COR-L47 (cell line): ENCODE data around the gene TRAF3.

ENCODE experiments used
- DNase-seq: peaks from one replicate; lab custom pipeline; 2025; lab: John Stamatoyannopoulos, UW

The TRAF3 gene

DNA sequence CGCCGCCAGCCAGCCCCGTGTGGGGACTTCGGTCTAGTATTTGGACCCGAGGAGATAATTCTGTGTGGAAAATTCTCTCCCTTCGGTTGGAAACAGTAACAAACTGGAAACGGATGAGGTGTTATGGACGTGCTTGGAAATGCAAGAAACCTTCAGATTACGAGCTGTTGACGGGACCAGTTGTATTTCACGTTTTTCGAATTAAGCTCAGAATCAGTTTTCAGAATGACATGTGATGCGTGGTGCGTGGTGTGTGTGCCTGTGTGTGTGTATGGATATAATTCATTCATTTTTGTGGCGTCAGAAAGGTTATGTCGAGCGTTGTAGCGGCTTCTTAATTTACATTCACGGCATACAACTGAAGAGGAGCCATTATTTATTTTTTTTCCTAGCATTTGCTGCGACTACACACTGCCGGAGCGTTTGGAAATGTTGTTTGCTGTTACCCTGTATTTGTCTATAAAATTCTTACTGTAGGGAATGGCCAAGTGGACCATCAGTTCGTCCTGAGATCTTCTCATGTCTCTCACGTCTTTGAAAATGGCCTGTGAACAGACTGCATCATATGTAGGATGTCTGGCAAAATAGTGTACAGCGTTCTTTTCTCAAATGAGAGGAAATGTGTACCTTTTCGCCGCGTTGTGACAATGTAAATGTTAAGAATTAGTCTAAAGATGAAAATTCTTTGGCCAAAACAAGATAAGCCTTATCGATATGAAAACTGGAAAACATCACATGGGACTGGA, 1.3 kb downstream of the TRAF3 start:
- DNase-seq = no peak

DNA sequence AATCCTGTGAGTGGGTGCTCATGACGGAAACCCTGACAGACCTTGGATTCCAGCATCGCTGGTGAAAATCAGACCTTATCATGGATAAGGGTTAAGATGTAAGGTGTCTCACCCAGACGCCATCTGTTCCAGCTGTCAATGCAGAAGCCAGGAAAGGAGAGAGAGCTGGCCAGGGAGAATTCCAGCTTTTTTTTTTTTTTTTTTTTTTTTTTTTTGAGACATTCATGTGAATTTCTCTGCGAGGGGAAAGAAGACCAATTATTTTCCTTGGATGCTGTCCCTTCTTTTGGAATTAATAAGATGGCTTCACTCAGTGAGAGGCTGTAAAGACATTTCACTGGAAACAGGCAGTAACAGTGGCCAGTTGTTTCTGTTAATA, 1.8 kb downstream of the TRAF3 start:
- DNase-seq = no peak

DNA sequence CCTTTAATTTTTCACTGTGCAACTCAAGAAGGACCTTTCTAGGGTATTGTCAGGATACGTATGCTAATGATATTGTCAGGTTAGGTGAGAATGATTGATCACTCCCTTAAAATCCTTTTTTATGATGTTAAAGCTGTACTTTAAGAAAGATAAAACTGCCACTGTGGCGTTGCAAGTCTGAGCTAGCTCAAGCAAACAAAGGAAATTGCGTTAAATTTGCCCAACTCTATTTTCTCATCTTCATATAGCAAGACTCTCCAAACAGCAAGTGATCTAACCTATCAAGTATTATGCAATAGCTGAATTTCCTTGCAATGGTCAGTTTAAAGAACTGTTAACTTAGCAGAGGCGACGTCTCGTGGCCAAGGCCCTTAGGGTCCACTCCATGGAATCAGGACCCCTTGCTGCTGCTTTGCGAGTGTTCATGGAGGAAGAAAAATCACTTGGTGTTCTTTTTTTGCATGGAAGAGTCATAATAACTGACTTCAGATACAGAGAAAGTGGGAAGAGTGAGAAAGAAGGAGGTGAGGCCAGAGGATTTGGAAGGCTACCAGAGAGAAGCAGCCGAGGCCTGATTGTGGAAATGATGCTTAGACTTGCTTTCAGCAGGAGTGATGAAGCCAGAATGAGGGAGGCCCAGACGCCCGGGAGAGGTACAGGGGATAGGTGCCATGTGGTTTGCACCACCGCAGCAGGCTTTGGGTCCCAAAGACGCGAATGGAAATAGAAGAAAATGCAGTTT, 2.5 kb downstream of the TRAF3 start:
- no peak for DNase-seq

DNA sequence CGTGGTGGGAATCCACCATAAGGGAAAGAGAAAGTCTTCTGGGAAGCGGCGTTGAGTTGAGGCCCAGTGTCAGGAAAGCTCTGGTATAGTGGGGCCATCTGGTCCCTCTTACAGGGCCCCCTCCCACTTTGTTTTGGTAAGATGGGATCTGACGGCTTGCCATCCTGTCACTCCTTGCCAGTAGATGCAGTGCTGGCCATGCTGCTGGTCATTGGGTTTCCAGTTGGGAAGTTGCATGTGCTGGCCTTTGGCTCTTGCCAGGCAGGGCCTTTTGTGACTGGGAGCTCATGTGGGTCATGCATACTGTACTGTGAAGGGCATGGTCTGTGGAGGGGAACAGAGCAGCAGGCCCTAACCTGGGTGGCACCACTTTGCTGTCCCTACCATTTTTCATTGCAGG, 3.8 kb downstream of the TRAF3 start:
- no peak for DNase-seq

DNA sequence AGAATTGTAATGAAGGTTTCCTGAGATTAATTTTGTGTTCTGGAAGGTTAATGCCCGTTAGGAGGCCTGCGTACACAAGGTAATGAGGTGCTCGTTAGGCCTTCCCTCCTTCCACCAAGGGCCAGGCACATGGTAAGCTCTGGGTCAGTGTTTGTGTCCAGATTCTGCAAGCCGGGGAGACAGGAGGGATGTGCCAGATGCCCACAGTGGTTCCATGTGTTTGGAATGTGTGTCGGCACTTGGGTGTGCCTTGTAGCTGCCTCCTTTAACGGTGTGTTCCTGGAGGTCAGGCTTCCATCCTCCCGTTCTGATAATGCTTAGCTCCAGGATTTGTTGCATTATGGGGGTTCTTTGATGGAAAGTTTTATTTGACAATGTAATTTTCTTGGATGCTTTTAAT, 5.7 kb downstream of the TRAF3 start:
- DNase-seq = no peak

DNA sequence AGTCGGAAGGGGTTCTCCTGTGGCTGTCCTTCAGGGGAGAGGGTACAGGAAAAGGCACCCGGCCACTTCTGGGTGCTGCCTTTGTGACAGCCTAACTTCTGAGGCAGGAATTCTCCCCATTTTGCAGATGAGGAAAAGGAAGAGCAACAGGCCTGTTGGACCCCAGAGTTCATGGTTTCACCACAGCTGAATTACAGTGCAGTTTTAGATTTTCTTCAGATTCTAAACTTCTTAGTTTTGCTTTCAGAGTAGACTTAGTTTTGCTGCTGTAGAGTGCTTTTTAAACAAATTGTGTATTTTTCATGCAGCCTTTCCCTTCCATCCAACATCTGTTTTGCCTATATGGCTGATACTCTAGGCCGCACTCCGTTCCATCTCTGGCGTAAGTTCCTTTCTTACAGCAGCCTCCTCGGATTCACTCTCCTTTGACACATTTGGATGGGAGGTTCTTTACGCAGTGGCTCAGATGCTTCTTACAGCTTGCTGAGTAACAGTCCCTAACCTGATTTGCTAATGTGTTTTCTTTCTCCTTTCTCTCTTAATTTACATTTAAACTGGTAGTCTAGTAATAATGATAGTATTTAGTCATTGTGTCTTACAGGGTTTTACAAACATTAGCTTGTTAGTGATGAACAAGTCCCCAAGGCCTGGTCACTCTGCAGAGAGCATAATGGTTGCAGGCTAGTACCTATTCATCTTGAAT, 7.8 kb downstream of the TRAF3 start:
- DNase-seq = no peak

DNA sequence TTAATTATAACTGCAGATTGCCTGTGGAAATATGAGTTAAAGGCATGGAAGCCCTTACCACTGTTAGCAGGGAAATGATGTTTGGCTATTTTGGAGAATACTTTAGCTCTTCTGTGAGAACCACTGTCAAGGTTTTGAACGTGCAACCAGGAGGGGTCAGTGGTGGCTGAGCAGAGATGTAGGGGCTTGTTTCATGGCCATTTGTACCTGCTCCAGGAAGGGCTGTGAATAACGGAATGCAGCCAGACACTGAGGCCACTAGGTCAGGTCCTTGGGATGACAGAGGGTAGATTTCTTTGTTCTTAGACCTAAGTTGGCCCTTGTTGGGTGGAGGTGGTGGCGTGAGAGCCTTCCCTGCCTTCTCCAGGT, 8.3 kb downstream of the TRAF3 start:
- DNase-seq = no peak

DNA sequence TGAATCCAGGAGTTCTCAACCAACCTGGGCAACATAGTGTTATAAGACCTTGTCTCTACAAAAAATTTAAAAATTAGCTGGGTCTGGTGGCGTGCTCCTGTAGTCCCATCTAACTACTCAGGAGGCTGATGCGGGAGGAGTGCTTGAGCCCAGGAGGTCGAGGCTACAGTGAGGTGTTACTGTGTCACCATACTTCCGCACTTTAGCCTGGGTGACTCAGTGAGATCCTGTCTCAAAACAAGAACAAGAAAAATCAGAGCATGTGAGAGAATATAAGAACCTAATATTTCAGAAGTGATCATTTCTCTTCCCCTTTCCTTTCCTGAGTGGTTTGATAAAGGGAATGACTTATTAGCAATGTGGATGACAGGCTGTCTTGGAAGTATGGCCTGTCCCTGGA, 9.5 kb downstream of the TRAF3 start:
- no peak for DNase-seq

DNA sequence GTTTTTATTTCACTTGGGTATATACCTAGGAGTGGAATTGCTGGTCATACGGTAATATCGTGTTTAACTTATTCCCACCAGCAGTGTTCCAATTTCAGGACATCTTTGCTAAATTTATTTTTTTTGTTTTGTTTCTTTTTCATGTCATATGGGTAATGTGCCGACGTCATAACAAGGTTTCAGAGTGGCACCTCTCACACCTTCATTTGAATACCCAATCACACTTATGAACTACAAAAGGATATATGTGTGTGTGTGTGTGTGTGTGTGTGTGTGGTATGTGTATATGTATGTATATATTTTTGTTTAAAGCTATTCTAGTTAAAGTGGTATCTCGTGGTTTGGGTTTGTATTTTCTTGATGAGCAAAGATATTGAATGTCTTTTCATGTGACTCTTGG, 12.1 kb downstream of the TRAF3 start:
- DNase-seq = no peak

DNA sequence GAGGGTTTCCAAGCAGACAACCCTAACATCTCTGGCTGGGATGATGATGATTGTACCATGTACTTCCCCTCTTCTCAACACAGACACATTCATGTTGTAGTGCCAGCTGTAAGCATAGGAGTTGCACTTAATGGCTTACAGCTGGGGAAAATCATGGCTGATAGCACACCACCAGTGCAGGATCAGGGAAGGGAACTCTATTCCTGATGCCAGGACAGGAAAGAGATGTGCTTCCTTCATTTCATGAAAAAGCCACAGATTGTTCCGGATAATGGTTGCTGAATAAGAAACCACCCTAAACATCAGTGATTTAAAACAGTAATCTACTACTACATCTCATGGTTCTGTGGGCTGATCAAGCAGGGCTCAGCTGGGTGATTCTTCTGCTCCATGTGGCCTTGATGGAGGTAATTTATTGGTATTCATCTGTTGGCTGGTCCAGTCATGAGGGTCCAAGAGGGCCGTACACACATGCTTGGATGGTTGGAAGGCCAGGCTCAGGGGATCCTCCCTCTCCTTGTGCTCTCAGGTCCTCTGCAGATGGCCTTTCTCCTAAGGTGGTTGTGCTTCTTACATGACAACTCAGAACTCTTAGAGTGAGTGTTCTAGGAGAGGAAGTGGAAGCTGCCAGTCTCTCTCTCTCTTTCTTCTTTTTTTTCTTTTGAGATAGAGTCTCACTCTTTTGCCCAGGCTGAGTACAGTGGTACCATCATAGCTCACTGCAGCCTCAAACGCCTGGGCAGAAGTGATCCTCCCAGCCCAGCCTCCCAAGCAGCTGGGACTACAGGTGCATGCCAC, 16.5 kb downstream of the TRAF3 start:
- no peak for DNase-seq

DNA sequence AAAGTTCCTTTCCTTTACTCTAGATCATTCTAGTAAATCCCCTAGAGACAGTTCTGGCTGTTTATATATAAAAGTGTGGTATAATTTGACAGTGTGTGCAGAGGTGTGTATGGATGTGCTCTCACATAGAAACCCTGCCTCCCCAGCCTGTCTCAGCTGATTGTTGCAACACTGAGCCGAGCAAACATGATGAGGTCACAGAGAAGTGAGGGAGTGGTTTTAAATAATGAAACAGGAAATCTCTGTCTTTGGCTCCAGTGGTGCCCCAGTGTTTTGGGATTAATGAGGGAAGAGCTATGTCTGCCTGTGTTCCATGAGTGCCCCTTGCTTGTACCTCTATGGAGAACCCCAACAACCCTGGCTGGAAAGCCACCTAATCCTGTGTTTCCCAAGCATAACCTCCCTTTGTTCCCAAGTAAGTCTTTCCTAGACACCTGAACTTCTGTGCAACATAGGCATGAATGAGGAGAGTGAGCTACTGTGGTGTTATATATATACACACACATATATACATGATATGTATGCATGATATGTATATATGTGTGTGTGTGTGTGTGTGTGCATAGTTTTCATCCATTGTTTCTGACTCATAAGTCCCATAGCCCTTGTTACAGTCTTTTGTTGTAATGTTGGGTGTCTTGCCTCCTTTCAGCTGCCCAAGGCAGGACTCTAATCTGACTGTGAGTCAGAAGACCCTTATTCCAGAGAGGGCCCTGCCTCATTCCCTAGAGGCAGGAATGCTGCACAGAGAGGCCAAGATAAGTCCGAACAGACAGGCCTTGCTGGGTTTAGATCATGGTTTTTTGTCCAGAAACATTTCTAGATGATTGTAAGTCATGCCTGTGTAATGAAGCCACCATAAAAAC, 18.0 kb downstream of the TRAF3 start:
- peak; percentile 60 for DNase-seq

DNA sequence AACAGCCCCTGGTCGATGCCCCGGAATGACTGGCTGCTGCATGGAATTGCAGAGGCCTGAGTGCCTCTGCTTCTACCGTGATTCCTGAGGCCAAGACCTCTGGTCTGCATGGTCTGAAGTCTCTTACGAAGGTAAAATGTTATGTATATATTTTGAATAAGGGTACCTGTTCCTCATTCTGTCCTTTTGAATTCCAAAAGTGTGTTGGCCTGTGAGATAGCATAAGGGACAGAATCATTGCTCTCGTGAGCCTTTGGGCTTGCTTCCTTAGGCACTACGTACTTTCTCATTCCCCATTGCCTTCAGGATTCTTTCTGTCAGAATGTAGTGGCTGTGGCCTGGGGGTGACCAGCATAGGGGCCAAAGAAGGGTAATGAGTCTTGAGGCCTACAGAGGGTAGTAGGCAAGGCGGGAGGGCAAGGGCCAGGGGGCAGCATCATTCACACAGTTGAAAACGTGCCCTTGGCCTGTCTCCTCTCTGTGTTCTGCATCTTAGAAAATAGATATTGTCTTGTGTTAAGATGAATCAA, 19.5 kb downstream of the TRAF3 start:
- no peak for DNase-seq

DNA sequence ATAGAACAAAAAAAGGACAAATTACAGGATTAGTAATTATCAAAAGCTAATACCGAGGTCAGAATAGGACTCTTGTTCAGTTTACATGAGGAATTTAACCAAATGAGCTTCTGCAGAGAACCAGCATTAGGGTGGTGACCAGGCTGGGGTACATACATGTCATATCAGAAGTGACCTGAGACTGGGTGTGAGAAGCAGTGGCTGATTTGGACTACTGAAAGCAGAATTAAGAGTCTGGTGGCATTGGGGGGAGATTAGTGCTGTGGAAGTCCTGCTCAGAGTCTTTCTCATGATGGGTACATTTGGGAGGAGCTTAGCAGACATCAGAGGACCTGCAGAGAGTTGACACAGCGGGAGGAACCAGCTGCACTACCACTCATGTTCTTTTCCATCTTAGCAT, 21.7 kb downstream of the TRAF3 start:
- DNase-seq = no peak

DNA sequence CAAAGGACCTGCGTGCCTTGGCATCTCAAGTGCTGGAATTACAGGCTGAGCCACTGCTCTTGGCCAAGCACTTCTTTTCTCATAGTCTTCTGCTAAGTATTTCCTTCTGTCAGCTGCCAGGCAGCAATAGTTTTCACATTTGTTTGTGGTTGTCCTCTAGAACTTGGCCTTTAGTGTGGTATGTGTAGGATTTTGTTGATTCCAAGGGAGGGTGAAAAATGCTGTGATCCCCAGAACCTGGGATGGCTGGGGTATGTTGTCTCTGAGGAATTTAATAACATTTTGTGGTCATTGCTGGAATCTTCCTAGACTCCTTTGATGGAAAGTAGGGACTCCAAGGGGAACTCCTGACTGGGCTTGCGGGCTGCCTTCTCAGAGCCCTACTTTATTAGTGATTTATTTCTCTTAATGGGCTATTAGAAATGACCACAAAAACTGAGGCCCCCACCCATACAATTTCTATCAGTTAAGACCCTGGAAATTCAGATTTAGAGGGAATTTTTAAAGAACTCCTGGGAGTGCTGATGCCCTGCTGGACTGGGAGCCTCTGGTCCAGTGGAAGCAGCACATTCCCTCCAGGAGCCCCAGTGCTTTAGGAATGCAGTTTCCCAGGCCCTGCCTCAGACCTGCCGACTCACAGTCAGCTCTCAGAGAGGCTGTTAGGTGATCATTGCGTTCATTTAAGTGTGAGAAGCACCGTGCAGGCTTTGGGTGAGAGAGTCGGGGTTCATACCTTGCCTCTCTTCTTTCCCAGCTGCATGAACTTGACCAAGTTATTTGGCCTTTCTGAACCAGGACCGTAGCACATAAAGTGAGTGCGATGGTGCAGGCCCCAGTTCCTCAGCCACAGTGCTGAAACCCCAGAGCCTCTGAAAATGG, 22.7 kb downstream of the TRAF3 start:
- no peak for DNase-seq

DNA sequence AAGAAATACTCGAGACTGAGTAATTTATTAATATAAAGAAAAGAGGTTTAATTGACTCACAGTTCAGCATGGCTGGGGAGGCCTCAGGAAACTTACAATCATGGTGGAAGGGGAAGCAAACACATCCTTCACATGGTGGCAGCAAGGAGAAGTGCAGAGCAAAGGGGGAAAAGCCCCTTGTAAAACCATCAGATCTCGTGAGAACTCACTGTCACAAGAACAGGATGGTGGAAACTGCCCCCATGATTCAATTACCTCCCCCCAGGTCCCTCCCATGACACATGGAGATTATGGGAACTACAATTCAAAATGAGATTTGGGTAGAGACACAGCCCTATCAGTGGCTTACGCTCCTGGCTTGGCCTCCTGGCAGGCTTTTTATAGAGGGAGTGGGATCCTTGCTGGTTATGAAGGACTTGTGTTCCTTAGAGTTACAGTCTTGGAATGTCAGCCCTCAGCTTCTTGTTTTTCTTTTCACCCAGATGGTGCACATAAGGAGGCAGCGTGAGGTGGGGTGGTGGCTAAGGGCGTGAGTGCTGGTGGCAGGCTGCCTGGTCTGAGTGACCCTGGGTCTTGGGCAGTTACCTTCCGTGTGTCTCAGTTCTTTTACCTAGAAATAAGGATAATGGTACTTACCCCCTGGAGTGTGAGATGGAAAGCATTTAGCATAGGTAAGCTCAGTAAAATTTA, 25.7 kb downstream of the TRAF3 start:
- no peak for DNase-seq

DNA sequence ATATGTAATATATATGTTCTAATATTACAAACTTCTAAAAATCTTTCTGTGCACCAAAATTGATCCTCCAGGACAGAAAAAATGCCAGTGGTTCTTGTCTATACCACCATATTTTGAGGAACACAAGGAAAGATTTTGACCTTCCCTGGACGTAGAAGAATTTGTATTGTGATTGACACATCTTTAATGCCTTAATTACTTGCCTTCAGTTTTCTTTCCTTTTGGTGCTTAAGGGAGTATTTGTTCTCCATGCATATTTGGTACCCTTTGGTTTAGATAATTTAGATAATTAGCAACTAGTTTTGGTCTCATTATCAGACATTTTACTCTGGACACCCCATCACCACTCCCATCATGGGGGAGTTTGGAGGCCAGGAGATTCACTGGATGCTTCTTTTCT, 27.6 kb downstream of the TRAF3 start:
- DNase-seq = no peak

DNA sequence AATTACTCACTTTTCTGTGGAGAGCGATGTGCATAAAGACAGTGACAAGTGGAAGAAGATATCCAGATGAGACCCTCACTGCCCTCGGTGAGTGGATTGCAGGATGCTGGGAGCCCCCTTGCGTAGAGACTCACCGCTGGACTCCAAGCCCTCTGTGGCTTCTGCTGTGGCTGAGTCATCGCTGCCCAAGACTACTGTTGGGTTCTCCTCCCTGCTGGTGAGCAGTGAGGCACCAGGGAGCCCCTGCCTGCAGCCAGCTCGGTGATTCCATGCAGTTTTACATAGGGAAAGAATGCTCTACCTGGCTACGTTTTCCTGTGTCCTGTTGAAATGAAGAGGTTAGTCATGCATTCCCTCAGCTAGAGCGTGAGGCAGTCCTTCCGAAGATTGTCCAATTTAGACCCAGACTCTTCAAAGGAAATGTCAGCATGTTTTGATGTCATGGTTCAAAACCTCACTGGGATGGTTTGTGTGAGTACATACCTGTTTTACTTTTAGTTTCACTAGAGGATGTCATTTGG, 28.2 kb downstream of the TRAF3 start:
- no peak for DNase-seq

DNA sequence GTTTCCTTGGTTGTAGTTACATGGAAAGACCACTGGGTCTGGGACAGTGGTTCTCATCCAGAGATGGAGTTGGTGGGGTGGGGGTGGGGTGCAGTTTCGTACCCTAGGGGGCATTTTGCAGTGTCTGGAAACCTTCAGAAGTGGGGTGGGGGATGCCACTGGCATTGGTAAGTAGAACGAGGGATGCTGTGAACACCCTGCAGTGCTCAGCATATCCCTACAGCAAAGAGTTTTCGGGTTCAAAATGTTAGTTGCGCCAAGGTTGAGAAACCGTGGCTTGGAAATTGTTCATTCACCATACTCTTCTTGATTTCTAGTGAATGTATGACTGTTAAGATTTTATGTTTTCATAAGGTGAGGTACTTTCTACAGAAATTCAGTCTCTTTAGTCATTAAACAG, 28.7 kb downstream of the TRAF3 start:
- DNase-seq = no peak

DNA sequence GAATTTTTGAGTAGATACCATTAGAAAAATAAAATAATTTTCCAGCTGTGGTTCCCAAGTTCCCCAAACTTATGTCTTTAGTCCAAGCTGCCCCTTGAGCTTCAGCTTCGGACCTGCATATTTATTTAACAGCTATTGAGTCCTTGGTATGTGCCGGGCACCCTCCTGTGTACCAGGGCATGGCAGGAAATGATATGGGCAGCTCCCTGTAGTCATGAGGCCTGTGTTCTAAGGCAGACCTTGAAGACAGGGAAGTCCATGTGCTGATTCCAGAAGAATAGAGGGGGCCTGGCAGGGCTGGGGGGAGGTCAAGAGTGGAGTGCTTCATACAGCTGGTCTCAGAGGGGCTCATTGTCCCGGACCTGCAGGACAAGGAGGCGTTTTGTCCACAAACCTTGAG, 29.2 kb downstream of the TRAF3 start:
- no peak for DNase-seq
